Keratinocyte (primary cell): ENCODE data around the gene GPR45.

Experiments used
- EZH2 ChIP-seq: IDR thresholded peaks from one replicate; pipeline ENCODE4 v1.6.1; 2012; ENCODE audit warnings: inconsistent platforms, mild to moderate bottlenecking, low read length, moderate library complexity
- TF ChIP-seq, protein P1 (sequence below), 3 experiments: IDR thresholded peaks in 1 of 3; conservative IDR thresholded peaks in 1 of 3; optimal IDR thresholded peaks in 1 of 3; 2 replicates in 2 of 3; 3 replicates in 1 of 3; pipeline versions ENCODE3 to v1.5.1; 2011; ENCODE audit warnings: low read length in 3 of 3, mild to moderate bottlenecking in 3 of 3, moderate library complexity in 2 of 3, control low read depth in 1 of 3, inconsistent platforms in 1 of 3; ENCODE audit not compliant: insufficient read depth in 2 of 3; ENCODE audit errors: extremely low read depth in 1 of 3

DNA sequence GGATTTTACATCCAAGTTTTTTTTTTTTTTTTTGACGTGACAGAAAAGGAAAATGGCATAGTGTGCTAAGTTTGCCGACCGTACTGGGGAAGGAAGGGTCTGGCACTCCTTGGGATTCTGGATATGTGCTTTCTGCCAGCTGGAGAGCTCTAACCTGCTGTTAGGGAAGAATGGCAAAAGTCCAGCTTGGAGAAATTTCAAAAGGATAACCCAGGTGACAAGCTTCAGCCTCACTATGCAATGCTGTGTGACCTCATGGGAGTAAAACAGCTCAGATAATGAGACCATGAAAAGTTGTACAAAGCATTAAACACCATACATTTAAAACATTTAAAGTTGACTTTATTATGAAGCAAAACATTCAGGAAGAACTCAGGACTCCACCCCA, 10.3 kb upstream of the GPR45 start:
- TF ChIP-seq, protein P1, sequence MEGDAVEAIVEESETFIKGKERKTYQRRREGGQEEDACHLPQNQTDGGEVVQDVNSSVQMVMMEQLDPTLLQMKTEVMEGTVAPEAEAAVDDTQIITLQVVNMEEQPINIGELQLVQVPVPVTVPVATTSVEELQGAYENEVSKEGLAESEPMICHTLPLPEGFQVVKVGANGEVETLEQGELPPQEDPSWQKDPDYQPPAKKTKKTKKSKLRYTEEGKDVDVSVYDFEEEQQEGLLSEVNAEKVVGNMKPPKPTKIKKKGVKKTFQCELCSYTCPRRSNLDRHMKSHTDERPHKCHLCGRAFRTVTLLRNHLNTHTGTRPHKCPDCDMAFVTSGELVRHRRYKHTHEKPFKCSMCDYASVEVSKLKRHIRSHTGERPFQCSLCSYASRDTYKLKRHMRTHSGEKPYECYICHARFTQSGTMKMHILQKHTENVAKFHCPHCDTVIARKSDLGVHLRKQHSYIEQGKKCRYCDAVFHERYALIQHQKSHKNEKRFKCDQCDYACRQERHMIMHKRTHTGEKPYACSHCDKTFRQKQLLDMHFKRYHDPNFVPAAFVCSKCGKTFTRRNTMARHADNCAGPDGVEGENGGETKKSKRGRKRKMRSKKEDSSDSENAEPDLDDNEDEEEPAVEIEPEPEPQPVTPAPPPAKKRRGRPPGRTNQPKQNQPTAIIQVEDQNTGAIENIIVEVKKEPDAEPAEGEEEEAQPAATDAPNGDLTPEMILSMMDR (optimal IDR thresholded peaks at IDR 0.05 in 1 of 3, IDR thresholded peaks at IDR 0.05 in 1 of 3, conservative IDR thresholded peaks at IDR 0.05 in 1 of 3; ENCODE audit: extremely low read depth in 1 of 3, insufficient read depth in 2 of 3, low read length in 3 of 3) = no peak
- no peak for TF ChIP-seq EZH2
